Epithelial cell of proximal tubule (primary cell): ENCODE data around the gene MYL3. TPM values are rescaled to one million over a fixed set of nuclear protein-coding genes. Genes with fewer than 3 reads are reported as not detected.

Source experiments
- DNase-seq: peaks from one replicate; pipeline ENCODE4 v3.0.0-alpha.2; 2011; ENCODE audit warnings: low read depth
- H3K4me3 ChIP-seq: 2 replicates; pipeline ENCODE4 v1.5.1; 2011; ENCODE audit warnings: low read depth, mild to moderate bottlenecking, low read length
- total RNA-seq: library from RNA; depleted of rRNA; stranded (reverse); fragments of >200 nt; gene quantifications from 2 replicates; pipeline ENCODE4 v1.2.3, GENCODE V29; 2015
- TF ChIP-seq, protein P1 (sequence below): conservative IDR thresholded peaks from 2 replicates; pipeline ENCODE4 v1.5.1; 2012; ENCODE audit warnings: low read depth, mild to moderate bottlenecking, low read length

MYL3 gene
- total RNA-seq, 1 donor from 2014 or later: 4.2 TPM

DNA sequence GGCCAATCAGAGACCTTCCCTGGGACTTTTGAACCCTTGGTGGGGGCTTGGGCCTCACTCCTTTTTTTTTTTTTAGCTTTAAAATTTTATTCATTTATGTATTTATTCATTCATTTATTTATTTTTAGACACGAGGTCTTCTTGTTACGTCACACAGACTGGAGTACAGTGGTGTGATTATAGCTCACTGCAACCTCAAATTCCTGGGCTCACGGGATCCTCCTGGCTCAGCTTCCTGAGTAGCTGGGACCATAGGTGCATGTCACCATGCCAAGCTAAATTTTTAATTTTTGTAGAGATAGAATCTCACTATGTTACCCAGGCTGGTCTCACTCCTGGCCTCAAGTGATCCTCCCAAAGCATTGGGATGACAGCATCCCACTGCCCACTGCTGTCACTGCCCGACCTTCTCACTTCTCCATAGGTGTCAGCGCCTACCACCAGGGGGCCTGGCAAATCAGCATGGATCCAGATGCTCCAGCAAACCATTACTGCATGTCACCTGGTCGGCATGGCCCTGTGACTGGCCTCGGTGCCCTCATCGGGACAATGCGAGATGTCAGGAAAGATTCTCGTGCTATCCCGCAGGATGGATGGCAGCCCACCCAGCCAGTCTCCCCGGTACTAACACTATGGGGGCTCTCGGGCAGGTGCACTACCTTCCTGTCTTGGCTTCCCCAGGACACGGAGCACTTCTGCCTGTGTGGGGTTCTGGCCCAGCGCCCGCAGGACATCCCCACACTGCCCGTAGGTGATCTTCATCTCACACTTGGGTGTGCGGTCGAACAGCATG, 3.0 kb downstream of the MYL3 start:
- TF ChIP-seq, protein P1, sequence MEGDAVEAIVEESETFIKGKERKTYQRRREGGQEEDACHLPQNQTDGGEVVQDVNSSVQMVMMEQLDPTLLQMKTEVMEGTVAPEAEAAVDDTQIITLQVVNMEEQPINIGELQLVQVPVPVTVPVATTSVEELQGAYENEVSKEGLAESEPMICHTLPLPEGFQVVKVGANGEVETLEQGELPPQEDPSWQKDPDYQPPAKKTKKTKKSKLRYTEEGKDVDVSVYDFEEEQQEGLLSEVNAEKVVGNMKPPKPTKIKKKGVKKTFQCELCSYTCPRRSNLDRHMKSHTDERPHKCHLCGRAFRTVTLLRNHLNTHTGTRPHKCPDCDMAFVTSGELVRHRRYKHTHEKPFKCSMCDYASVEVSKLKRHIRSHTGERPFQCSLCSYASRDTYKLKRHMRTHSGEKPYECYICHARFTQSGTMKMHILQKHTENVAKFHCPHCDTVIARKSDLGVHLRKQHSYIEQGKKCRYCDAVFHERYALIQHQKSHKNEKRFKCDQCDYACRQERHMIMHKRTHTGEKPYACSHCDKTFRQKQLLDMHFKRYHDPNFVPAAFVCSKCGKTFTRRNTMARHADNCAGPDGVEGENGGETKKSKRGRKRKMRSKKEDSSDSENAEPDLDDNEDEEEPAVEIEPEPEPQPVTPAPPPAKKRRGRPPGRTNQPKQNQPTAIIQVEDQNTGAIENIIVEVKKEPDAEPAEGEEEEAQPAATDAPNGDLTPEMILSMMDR: peak; percentile 64
- DNase-seq: no peak
- no peak overlapping the region for H3K4me3 ChIP-seq

DNA sequence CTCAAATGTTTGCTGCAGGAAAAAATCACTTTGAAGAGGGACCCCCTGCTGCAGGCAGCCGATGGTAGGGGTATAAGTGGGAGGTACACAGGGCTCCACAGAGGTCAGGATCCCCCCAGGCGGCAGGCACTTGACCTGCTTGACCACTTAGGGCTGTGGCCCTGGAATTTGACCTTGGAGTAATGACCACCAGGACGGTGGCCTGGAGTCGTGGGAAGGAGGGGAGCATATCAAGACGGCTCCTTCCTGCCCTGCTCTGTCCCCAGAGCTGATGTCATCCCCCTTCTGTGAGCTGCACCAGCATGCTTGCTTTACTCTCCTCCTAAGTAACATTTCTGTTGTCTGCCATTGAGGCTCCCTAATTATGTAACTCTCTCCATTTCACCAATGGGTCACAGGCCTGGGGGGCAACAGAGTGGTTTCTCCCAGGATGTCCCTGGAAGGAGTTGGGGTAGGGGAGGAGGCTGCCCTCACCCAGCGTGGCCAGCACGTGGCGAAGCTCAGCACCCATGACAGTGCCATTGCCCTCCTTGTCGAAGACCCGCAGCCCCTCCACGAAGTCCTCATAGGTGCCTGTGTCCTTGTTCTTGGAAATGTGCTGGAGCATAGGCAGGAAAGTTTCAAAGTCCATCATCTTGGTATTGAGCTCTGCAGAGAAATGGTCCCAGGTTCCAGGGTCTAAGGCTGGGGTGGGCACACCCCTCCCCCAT, 4.1 kb downstream of the MYL3 start:
- DNase-seq: no peak
- TF ChIP-seq, protein P1: no peak
- no peak overlapping the region for H3K4me3 ChIP-seq

DNA sequence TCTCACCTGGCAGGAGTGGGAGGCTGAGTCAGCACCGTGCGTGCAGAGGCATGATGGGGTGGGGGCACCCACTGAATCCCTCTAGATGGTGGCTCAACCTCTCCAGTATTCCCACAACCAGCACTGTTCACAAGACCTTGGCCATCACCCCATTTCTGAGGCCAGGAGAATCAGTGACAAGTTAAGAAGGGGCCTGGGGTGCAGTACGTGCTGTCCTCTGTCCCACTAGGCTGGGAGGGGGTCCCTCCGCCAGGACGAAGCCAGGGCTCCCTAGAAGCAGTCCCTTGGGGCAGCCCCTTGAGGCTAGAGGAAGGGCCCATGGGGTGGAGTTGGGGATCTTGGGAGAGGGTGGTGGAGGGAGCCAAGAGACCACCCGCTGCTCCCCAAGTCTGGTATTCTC, 4.8 kb downstream of the MYL3 start:
- H3K4me3 ChIP-seq: no peak overlapping the region
- no peak for DNase-seq
- TF ChIP-seq, protein P1: no peak

DNA sequence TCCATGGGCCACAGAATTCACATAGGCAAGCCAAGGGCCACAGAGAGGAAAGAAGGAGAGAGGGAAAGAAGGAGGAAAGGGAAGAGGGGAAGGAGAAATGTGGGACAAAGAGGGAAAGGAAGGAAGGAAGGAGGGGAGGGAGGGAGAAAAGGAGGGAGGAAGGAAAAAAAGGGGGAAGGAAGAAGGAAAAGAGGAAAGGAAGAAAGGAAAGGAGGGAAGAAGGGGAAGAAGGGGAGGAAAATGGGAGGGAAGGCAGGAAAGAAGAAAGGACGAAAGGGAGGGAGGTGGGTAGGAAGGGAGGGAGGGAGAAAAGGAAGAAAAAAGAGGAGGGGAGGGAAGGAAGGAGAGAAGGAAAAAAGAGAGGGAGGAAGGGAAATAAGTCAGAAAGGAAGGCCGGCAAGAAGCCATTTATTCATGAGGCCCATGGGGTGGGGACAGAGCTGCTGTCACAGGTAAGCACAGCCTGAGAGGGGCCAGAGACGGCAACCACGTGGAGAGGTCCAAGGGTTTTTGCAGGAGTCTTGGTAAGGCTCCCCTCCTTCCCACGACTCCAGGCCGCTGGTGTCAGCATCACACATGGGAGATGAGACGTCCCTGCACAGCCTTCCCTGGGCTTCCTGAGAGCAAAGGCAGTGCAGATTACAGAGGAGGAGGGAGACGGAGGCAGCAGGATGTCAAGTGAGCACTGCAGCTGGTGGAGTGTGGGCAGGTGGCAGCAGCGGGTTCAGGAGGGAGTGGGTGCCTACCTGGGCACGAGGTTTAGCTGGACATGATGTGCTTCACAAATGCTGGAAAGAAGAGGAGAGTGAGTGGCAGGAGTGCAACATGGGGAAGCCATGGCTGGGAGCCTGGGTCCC, 5.5 kb downstream of the MYL3 start:
- H3K4me3 ChIP-seq: no peak overlapping the region
- no peak for DNase-seq
- TF ChIP-seq, protein P1: no peak

DNA sequence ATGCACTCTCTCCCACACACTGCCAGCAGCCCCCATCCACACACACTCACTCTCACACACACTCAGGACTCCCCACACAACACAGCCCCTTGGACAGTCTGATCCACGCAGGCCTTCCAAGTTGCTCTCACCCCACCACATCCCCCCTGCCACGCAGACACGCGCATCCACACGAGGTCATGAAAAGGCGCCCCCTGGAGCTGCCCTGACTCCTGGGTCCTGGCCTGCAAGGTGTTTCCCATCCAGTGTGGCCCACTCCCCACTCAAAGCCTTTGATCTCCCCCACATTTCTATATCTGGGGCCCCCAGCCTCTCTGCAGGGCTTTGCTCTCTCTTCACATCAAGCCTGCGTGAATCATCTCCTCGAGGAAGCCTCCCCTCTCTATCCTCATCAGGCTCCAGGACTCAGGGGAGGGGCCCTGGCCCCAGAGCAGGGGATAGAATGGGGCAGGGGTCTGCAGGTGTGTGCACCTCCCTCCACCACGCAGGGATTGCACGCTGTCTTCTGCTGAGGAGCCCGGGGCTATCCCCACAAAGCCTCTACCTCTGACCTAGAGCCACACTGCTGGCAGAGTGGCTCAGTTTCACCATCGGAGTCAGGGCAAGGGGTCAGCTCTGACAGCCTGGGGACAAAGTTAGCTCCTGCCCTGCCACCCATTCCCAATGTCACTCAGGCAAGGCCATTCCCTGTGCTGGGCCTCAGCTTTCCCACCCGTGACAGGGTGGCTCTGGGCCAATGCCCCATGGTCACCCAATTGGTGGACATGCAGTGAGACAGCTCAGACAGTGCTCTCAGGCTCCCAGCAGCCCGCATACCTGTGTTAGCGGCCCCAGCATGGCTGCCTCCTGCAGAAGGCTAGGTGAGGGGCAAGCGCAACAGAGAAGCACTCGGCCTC, 6.4 kb downstream of the MYL3 start:
- TF ChIP-seq, protein P1: no peak
- no peak overlapping the region for H3K4me3 ChIP-seq
- DNase-seq: no peak

DNA sequence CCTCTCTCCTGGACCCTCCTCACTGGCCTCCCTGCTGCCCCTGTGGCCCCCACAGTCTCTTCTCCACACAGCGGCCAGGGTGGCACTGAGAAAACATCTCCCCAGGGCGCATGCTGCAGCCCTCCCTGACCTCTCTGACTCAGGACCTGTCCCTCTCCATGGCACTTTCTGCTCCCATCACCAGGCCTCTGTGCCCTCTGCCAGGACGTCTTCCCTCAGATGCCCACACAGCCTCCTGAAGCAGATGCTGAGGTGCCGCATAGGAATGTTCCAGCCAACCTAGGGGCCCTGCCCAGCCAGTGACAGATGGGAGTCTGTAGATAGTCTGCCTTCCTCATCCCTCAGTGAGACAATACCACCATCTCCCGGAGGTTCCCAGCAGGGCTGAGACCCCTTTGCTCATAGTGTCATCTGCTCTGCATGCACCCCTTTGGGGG, 8.7 kb downstream of the MYL3 start:
- no peak for DNase-seq
- TF ChIP-seq, protein P1: no peak
- no peak overlapping the region for H3K4me3 ChIP-seq
